HS-5 (cell line): ENCODE results near the gene DDX50.
"Not testable (repeated sequence)": the region's sequence is repeated elsewhere in the genome, so short reads cannot be mapped to it uniquely, and the experiment has no call there.

Experiments
- DNase-seq: peaks from one replicate; pipeline ENCODE4 v3.0.0-alpha.2; 2012; ENCODE audit warnings: low read depth

Gene DDX50

GRCh38 chr10:68901105-68901927, at the start of gene DDX50:
TSS of gene DDX50 (plus strand) at chr10:68901315. CDS start at chr10:68901385, 70 bp downstream.
- peak; percentile 99 for DNase-seq

- no peak for DNase-seq
Observed at GRCh38 chr10:68856352-68856751, 44.8 kb upstream of the DDX50 start.

GRCh38 chr10:68857005-68857404, 44.1 kb upstream of the DDX50 start:
- DNase-seq, result no peak

- no peak for DNase-seq
Observed at GRCh38 chr10:68861253-68861652, 39.9 kb upstream of the DDX50 start.

GRCh38 chr10:68864611-68865010, 36.5 kb upstream of the DDX50 start:
- no peak for DNase-seq

- not testable (repeated sequence) for DNase-seq
Observed at GRCh38 chr10:68868173-68868572, 32.9 kb upstream of the DDX50 start.

- no peak for DNase-seq
Observed at GRCh38 chr10:68869623-68870022, 31.5 kb upstream of the DDX50 start.

GRCh38 chr10:68870061-68870460, 31.1 kb upstream of the DDX50 start:
- no peak for DNase-seq

- DNase-seq, result no peak
Observed at GRCh38 chr10:68870545-68871104, 30.5 kb upstream of the DDX50 start.

GRCh38 chr10:68871105-68871711, 29.9 kb upstream of the DDX50 start:
- DNase-seq, result no peak

GRCh38 chr10:68871731-68872342, 29.3 kb upstream of the DDX50 start:
- DNase-seq, result no peak

- DNase-seq, result no peak
Observed at GRCh38 chr10:68876246-68877138, 24.6 kb upstream of the DDX50 start.

- DNase-seq, result no peak
Observed at GRCh38 chr10:68877482-68878110, 23.5 kb upstream of the DDX50 start.

- DNase-seq, result no peak
Observed at GRCh38 chr10:68878496-68878895, 22.6 kb upstream of the DDX50 start.

- no peak for DNase-seq
Observed at GRCh38 chr10:68879628-68880027, 21.5 kb upstream of the DDX50 start.

GRCh38 chr10:68880181-68880580, 20.9 kb upstream of the DDX50 start:
- no peak for DNase-seq

GRCh38 chr10:68895041-68895440, 6.1 kb upstream of the DDX50 start:
- no peak for DNase-seq

GRCh38 chr10:68897336-68897741, 3.8 kb upstream of the DDX50 start:
- peak; percentile 35 for DNase-seq

- no peak for DNase-seq
Observed at GRCh38 chr10:68899186-68899745, 1.8 kb upstream of the DDX50 start.

- no peak for DNase-seq
Observed at GRCh38 chr10:68900427-68901104, 549 bp upstream of the DDX50 start.
